ENCODE measurements around the gene UBQLNL. TPM values are rescaled to one million over a fixed set of nuclear protein-coding genes. Genes with fewer than 3 reads are reported as not detected.

The UBQLNL gene
- total RNA-seq, 4 donors from 2014 or later, result 0.27 TPM; not detected in 3

GRCh38 chr11:5508605-5509004 is 7.9 kb downstream of the UBQLNL start:
- TF ChIP-seq CTCF (IDR thresholded peaks at IDR 0.05), result no peak
- TF ChIP-seq POLR2A (IDR thresholded peaks at IDR 0.05), result no peak
- Histone ChIP-seq H3K9me3 (no peaks in the 10 kb centered on the region), H3K4me1 (no peaks in the 10 kb centered on the region), H3K27me3 (no peaks in the 10 kb centered on the region), H3K36me3 (no peaks in the 10 kb centered on the region), H3K4me3 (no peak overlapping the region), H3K27ac (no peak overlapping the region)
- no peak for DNase-seq
- 81 to 84% methylated on average over 5 to 6 of the region's 8 CpGs for WGBS, 2 donors
- intact Hi-C loops (cut with DNase I), result no loop called here

- WGBS, 2 donors, result 63 to 83% methylated on average over 3 to 4 of the region's 6 CpGs
- intact Hi-C loops (cut with DNase I), result no loop called here
- Histone ChIP-seq H3K27me3 (no peaks in the 10 kb centered on the region), H3K27ac (no peak overlapping the region), H3K36me3 (no peaks in the 10 kb centered on the region), H3K4me1 (no peaks in the 10 kb centered on the region), H3K9me3 (no peaks in the 10 kb centered on the region), H3K4me3 (no peak overlapping the region)
- TF ChIP-seq POLR2A (IDR thresholded peaks at IDR 0.05) (no peak), CTCF (IDR thresholded peaks at IDR 0.05) (no peak)
- no peak for DNase-seq
These were observed 8.6 kb downstream of the UBQLNL start for GRCh38 chr11:5507933-5508305.

DNA sequence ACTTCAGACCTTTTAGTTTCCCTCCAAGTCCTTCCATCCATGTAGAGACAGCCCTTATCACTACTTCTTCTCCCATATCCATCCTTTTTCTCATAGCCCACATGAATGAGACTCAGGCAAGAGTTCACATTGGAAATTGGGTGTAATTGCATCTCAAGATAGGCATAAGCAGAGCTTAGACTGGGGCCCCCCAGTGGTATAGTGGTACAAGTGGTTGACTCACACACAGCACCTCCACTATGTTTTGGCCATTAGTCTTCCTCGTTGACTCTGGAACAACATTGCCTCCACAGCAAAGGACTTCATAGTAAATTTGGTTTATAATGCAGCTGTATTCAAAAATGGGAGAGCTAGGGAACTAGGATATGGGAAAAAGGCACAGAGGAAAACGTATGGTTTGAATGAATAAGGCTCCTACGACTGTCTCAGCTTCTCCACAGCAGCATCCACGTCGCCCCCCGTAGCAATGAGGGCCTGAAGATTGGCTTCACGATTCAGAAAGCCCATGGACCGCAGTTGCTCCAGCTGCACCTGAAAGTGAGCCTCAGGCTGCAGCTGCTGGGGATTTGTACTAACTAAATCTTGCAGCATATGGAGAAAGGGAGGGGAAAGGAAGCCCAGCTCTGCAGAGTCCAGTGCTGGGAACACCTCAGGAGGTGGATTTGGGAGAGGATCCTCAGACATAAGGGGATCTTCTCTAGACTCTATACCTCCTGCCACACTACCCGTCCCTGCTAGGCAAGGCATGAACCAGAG is 9.1 kb downstream of the UBQLNL start:
- 61 to 76% methylated on average over 3 to 9 of the region's 9 CpGs for WGBS, 2 donors
- no peak for TF ChIP-seq POLR2A (IDR thresholded peaks at IDR 0.05)
- no peak for TF ChIP-seq CTCF (IDR thresholded peaks at IDR 0.05)
- H3K9me3 ChIP-seq, result no peaks in the 10 kb centered on the region
- H3K4me3 ChIP-seq, result no peak overlapping the region
- no peaks in the 10 kb centered on the region for H3K4me1 ChIP-seq
- intact Hi-C loops (cut with DNase I), result no loop called here
- no peak overlapping the region for H3K27ac ChIP-seq
- no peaks in the 10 kb centered on the region for H3K36me3 ChIP-seq
- no peaks in the 10 kb centered on the region for H3K27me3 ChIP-seq
- no peak for DNase-seq

DNA sequence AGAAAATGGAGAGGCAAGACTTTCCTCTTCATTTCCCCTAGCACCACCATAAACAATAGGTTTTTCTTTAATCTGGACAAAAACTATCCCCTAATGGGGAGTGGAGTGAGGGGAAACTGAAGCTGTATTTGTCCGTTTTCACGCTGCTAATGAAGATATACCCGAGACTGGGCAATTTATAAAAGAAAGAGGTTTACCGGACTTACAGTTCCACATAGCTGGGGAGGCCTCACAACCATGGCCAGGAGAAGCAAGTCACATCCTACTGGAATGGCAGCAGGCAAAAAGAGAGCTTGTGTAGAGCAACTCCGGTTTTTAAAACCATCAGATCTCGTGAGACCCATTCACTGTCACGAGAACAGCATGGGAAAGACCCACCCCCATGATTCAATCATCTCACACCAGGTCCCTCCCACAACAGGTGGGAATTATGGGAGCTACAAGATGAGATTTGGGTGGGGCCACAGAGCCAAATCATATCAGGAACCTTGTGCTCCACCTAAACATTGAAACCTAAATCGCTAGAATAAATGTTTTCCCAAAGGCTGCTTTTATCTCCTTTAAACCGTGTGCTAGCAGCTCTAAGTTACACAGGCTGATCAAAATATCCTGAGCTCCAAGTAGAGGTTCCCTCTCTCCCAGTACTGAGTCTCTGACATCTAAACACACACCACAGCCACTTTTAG is 11.0 kb downstream of the UBQLNL start:
- TF ChIP-seq CTCF (IDR thresholded peaks at IDR 0.05) (no peak), POLR2A (IDR thresholded peaks at IDR 0.05) (no peak)
- intact Hi-C loops (cut with DNase I), result no loop called here

GRCh38 chr11:5504403-5504921 is 12.0 kb downstream of the UBQLNL start:
- Histone ChIP-seq H3K9me3 (no peaks in the 10 kb centered on the region), H3K4me1 (no peaks in the 10 kb centered on the region), H3K36me3 (no peaks in the 10 kb centered on the region), H3K4me3 (no peak overlapping the region), H3K27me3 (no peaks in the 10 kb centered on the region), H3K27ac (no peak overlapping the region)
- WGBS, 2 donors, result 50 to 69% methylated on average over 2 of the region's 2 CpGs
- DNase-seq, result no peak
- TF ChIP-seq CTCF (IDR thresholded peaks at IDR 0.05), result no peak
- TF ChIP-seq POLR2A (IDR thresholded peaks at IDR 0.05), result no peak
- intact Hi-C loops (cut with DNase I), result no loop called here

More for the DNA sequence above, 11.0 kb downstream of the UBQLNL start:
- Histone ChIP-seq H3K4me3 (no peak overlapping the region), H3K27ac (no peak overlapping the region), H3K9me3 (no peaks in the 10 kb centered on the region), H3K27me3 (no peaks in the 10 kb centered on the region), H3K4me1 (no peaks in the 10 kb centered on the region), H3K36me3 (no peaks in the 10 kb centered on the region)
- WGBS, 2 donors, result 79 to 85% methylated on average over 9 of the region's 9 CpGs
- DNase-seq, result no peak
